Activated naive CD8-positive, alpha-beta T cell (primary cell): Measurements from ENCODE around the gene TSHZ1.

ENCODE experiments used
- H3K27ac Mint-ChIP-seq: one replicate; pipeline ENCODE4 v1.8.0; 2021; ENCODE audit warnings: mixed read lengths
- H3K27me3 Mint-ChIP-seq: one replicate; pipeline ENCODE4 v1.8.0; 2021; ENCODE audit warnings: mixed read lengths
- H3K36me3 Mint-ChIP-seq: one replicate; pipeline ENCODE4 v1.8.0; 2021; ENCODE audit warnings: mixed read lengths
- H3K4me1 Mint-ChIP-seq: one replicate; pipeline ENCODE4 v1.8.0; 2021; ENCODE audit warnings: low read depth, mixed read lengths
- H3K4me3 Mint-ChIP-seq: one replicate; pipeline ENCODE4 v1.8.0; 2021; ENCODE audit warnings: mild to moderate bottlenecking, mixed read lengths
- H3K9me3 Mint-ChIP-seq: one replicate; pipeline ENCODE4 v1.8.0; 2021; ENCODE audit warnings: low read depth, mixed read lengths

Gene TSHZ1

DNA sequence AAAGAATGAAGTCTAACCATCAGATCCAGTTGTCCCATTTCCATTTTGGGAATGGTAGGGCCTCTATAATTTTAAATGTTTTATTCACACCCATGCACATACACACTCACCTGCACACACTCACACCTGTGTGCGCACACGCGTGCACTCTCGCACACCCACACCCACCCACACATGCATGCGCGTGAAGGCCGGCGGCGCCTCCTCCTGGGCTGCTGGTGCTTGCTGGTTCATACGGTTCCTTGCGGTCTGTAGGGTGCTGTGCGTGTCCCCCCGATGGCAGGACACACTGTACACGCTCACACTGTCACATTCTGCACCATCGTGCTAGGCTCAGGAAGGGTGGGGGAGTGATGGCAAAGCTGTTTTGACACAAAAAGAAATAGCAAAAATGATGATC, 63.2 kb downstream of the TSHZ1 start:
- H3K36me3 Mint-ChIP-seq: peaks cover 3% of the 10 kb centered on the region
- H3K27ac Mint-ChIP-seq: no peak overlapping the region
- no peaks in the 10 kb centered on the region for H3K9me3 Mint-ChIP-seq
- peaks cover 72% of the 10 kb centered on the region for H3K4me1 Mint-ChIP-seq
- H3K27me3 Mint-ChIP-seq: no peaks in the 10 kb centered on the region
- H3K4me3 Mint-ChIP-seq: no peak overlapping the region

DNA sequence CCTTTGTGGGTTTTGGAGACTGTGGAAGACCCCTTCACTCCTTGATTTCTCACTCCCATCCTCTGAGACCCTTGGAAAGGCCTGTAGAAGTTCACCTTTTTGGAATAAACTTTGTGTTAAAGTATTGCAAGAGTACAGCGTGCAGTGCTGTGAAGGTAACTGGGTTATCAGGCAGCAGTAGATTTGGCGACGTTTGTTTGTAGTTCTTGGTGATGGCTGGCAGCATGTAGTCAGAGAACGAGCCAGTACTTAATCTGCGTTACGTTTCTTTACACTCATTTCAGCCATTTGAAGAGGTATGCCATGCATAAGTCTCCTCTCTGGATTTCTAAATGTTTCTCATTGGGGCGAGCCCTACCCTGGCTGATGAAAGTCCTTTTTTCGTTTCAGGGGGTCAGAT, 64.6 kb downstream of the TSHZ1 start:
- H3K9me3 Mint-ChIP-seq: no peaks in the 10 kb centered on the region
- no peaks in the 10 kb centered on the region for H3K27me3 Mint-ChIP-seq
- peaks cover 72% of the 10 kb centered on the region for H3K4me1 Mint-ChIP-seq
- no peak overlapping the region for H3K27ac Mint-ChIP-seq
- peaks cover 3% of the 10 kb centered on the region for H3K36me3 Mint-ChIP-seq
- H3K4me3 Mint-ChIP-seq: no peak overlapping the region

DNA sequence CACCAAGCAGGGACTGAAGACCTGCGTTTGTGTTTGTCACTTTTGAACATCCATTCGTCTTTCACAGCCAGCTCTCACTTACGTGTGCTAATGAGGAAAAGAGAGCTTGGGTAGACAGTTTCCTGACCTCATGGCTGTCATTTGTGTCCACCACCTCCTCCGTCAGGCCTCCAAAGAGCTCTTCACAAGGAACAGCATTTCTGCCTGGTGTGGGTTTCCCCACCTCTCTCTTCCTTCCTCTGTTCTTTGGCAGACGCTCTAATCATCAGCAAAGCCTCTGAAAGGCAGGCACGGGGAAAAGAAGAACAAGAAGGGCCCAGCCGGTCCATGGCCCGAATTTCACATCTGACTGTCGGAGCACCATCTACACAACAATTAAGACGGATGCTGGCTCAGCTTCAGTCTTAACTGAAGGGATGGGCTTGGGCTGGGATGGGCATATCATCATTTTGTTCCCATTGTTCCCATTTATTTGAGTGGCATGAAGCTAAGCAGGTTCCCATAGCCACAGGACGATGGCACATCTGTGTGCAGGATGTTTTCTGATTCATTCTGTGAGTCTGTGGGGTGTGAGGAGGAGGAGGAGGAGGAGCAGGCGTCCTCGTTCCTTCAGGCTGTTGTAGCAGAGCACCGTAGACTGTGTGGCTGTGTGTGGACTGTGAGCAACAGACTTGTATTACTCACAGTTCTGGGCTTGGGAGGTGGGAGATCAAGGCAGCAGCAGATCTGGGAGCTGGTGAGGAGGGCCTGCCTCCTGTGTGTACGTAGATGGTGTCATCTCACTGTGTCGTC, 66.4 kb downstream of the TSHZ1 start:
- Mint-ChIP-seq H3K27ac (peak overlapping the region; percentile 13), H3K27me3 (no peaks in the 10 kb centered on the region), H3K9me3 (no peaks in the 10 kb centered on the region), H3K36me3 (peaks cover under 1% of the 10 kb centered on the region), H3K4me1 (peaks cover 63% of the 10 kb centered on the region), H3K4me3 (no peak overlapping the region)

DNA sequence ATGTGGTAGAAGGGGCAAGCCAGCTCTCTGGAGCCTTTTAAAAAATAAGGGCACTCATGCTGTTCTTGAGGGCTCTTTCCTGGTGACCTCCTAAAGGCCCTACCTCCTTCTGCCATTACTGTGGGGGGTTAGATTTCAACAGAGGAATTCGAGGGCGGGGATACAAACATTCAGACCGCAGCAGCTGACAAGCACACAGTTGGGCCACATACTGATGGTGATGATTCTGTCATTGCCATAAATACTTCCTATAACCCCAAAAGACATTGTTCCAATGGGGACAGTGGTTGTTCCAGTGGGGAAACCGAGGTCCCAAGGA, 67.0 kb downstream of the TSHZ1 start:
- Mint-ChIP-seq H3K4me3 (no peak overlapping the region), H3K4me1 (peaks cover 63% of the 10 kb centered on the region), H3K36me3 (peaks cover 3% of the 10 kb centered on the region), H3K27ac (no peak overlapping the region), H3K9me3 (no peaks in the 10 kb centered on the region), H3K27me3 (no peaks in the 10 kb centered on the region)

DNA sequence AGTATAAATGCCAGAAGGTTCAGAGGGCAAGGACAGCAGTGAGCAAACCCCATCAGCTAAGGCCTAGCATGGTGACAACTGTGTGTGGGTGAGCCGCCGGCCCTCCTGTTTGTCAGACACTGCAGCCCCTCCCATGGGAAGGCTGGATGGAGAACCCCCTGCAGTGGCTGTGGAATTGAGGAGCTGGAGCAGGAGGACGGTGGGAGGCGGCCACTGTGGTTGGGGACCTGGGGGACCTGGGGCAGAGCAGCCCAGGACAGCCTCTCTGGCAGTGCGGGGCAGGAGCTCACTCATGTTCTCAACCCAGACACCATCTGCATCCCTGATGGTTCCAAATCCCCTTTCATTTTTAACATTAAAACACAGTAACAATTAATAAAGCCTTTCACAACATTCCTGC, 68.8 kb downstream of the TSHZ1 start:
- H3K27ac Mint-ChIP-seq: peak overlapping the region; percentile 16
- H3K36me3 Mint-ChIP-seq: peaks cover 3% of the 10 kb centered on the region
- H3K4me1 Mint-ChIP-seq: peaks cover 49% of the 10 kb centered on the region

DNA sequence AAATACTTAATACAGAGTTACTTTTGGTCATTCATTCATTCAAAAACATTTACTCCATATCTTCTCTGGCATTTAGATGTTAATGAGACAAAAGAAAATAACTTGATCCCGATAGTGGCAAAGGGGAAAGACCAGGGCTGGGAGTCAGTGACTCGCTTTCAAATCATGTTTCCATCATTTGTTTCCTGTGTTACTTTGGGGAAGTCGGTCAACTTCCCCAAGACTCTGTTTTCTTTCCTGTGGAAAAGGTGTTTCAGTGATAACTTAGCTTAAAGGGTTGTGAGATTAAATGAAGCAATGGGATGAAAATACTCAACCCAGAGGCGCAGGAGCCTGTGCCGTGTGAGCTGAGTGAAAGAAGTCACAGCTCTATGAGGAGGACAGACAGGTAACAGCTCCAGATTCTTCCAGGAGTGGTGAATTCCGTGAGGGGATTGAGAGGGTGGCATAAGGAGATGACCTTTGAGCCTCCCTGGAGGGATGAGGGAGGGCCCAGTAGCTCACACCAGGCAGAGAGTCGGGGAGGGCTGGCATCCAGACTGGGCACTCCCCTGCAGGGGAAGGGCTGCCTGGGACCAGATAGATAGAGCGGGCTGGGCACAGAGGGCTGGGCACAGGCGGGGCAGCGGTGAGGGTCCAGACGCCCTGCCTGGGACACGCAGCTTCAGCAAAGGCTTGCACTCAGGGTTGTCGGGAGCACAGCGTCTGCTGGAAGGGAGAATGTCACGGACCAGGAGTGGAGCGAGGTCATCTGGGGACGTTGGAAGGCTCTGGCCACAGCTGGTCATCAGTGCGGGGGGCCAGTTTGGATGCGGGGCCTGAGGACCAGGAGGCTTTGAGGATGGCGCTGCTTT, 70.1 kb downstream of the TSHZ1 start:
- Mint-ChIP-seq H3K4me1 (peaks cover 41% of the 10 kb centered on the region), H3K4me3 (no peak overlapping the region), H3K9me3 (no peaks in the 10 kb centered on the region), H3K36me3 (peaks cover 9% of the 10 kb centered on the region), H3K27ac (peak overlapping the region; percentile 61), H3K27me3 (no peaks in the 10 kb centered on the region)

More for the DNA sequence above, 68.8 kb downstream of the TSHZ1 start:
- Mint-ChIP-seq H3K4me3 (no peak overlapping the region), H3K9me3 (no peaks in the 10 kb centered on the region), H3K27me3 (no peaks in the 10 kb centered on the region)

DNA sequence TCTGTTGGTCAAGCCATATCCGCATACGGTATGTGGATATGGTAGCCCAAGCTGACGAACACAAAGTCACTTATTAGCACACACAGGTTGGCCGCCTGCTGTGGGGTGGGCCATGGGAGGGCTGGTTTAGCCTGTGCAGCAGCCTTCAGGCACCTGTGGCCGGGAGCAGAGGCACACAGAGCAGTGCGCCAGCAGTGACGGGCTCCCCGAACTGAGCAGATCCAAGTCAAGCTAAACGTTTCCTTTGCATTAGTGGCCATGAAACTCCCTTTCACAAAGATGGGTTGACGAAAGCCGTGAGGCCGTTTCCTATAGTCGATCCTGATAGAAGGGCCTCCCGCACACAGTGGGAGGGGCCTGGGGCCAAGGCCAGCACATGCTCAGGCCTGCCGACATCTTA, 72.1 kb downstream of the TSHZ1 start:
- Mint-ChIP-seq H3K36me3 (peaks cover 11% of the 10 kb centered on the region), H3K4me3 (no peak overlapping the region), H3K9me3 (no peaks in the 10 kb centered on the region), H3K4me1 (peaks cover 22% of the 10 kb centered on the region), H3K27me3 (no peaks in the 10 kb centered on the region), H3K27ac (no peak overlapping the region)

DNA sequence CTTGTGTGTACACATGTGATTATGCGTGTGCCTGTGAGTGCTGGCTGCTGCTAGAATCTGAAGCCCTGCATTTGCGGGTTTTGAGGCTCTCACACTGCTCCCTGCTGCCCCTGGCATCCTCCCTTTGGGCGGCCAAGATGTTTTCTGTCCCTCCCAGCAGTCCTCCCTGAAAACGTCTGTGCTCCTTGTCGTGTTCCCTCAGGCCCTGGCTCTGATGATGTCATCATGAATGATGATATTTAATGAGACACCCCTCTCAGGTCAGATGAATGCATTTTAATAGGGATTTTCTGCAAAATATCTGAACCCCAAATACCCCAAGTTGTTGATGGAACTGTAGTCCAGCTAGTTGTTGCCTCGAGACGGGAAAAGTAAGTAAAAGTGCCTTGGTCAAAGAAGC, 73.1 kb downstream of the TSHZ1 start:
- Mint-ChIP-seq H3K4me1 (peaks cover 23% of the 10 kb centered on the region), H3K4me3 (no peak overlapping the region), H3K36me3 (peaks cover 14% of the 10 kb centered on the region), H3K27me3 (no peaks in the 10 kb centered on the region), H3K9me3 (no peaks in the 10 kb centered on the region), H3K27ac (no peak overlapping the region)

DNA sequence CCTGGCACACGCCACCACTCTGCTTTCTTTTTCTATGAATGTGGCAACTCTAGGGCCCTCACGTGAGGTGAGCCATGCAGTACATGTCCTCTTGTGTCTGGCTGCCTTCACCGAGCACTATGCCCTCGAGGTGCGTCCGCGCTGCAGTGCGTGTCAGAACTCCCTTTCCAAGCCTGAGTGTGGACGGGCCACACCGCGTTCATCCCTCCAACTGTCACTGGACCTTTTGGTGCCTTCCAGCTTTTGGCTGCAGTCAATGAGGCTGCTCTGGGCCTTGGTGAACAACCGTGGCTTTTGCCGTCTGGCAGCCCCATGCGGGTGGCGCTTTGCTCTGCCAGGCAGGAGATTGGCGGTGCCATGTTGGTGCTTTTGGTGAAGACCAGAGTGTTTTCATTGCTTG, 74.0 kb downstream of the TSHZ1 start:
- H3K36me3 Mint-ChIP-seq: peaks cover 14% of the 10 kb centered on the region
- no peaks in the 10 kb centered on the region for H3K9me3 Mint-ChIP-seq
- no peaks in the 10 kb centered on the region for H3K27me3 Mint-ChIP-seq
- H3K4me3 Mint-ChIP-seq: no peak overlapping the region
- H3K4me1 Mint-ChIP-seq: peaks cover 18% of the 10 kb centered on the region
- H3K27ac Mint-ChIP-seq: peak overlapping the region; percentile 67

DNA sequence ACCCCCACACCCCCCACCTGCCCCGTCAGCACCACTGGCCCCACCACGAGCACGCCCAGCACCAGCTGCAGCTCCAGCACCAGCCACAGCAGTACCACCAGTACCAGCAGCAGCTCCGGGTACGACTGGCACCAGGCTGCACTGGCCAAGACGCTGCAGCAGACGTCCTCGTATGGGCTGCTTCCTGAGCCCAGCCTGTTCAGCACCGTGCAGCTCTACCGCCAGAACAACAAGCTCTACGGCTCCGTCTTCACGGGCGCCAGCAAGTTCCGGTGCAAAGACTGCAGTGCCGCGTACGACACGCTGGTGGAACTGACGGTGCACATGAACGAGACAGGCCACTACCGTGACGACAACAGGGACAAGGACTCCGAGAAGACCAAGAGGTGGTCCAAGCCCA, 75.3 kb downstream of the TSHZ1 start:
- no peaks in the 10 kb centered on the region for H3K27me3 Mint-ChIP-seq
- H3K36me3 Mint-ChIP-seq: peaks cover 14% of the 10 kb centered on the region
- H3K9me3 Mint-ChIP-seq: no peaks in the 10 kb centered on the region
- no peak overlapping the region for H3K4me3 Mint-ChIP-seq
- no peak overlapping the region for H3K27ac Mint-ChIP-seq
- peaks cover 6% of the 10 kb centered on the region for H3K4me1 Mint-ChIP-seq

DNA sequence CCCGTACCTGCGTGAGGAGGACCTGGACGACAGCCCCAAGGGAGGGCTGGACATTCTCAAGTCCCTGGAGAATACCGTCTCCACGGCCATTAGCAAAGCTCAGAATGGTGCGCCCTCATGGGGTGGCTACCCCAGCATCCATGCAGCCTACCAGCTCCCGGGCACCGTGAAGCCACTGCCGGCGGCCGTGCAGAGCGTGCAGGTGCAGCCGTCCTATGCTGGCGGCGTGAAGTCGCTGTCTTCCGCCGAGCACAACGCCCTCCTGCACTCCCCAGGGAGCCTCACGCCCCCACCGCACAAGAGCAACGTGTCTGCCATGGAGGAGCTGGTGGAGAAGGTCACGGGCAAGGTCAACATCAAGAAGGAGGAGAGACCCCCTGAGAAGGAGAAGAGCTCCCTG, 76.4 kb downstream of the TSHZ1 start:
- Mint-ChIP-seq H3K27ac (no peak overlapping the region), H3K27me3 (no peaks in the 10 kb centered on the region), H3K9me3 (no peaks in the 10 kb centered on the region), H3K4me1 (peaks cover 4% of the 10 kb centered on the region), H3K4me3 (no peak overlapping the region), H3K36me3 (peaks cover 15% of the 10 kb centered on the region)

DNA sequence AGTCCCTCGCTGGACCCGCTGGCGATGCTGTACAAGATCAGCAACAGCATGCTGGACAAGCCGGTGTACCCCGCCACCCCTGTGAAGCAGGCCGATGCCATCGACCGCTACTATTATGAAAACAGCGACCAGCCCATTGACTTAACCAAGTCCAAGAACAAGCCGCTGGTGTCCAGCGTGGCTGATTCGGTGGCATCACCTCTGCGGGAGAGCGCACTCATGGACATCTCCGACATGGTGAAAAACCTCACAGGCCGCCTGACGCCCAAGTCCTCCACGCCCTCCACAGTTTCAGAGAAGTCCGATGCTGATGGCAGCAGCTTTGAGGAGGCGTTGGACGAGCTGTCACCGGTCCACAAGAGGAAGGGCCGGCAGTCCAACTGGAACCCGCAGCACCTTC, 77.1 kb downstream of the TSHZ1 start:
- H3K27me3 Mint-ChIP-seq: no peaks in the 10 kb centered on the region
- H3K4me3 Mint-ChIP-seq: no peak overlapping the region
- peaks cover 13% of the 10 kb centered on the region for H3K36me3 Mint-ChIP-seq
- H3K4me1 Mint-ChIP-seq: peaks cover 2% of the 10 kb centered on the region
- H3K27ac Mint-ChIP-seq: no peak overlapping the region
- no peaks in the 10 kb centered on the region for H3K9me3 Mint-ChIP-seq

DNA sequence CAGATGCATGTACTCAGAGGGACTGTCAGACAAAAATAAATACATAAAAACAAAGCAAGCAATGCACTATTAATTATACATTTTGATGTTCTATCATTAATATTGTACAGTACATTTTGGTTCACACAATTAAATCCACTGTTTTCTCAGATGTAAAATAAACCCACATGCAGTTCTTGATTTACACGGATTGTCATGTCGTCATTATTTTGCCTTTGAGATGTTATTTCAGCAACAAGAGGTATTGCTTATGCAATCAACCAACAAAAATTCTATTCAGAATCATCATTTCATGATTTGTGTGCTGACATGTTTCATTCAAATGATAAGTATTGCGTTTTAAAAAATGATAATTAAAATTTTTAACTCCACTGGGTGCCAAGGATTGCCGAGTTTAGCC, 79.2 kb downstream of the TSHZ1 start:
- Mint-ChIP-seq H3K4me3 (no peak overlapping the region), H3K36me3 (peaks cover 11% of the 10 kb centered on the region), H3K4me1 (peaks cover 2% of the 10 kb centered on the region), H3K9me3 (no peaks in the 10 kb centered on the region), H3K27me3 (no peaks in the 10 kb centered on the region), H3K27ac (no peak overlapping the region)

DNA sequence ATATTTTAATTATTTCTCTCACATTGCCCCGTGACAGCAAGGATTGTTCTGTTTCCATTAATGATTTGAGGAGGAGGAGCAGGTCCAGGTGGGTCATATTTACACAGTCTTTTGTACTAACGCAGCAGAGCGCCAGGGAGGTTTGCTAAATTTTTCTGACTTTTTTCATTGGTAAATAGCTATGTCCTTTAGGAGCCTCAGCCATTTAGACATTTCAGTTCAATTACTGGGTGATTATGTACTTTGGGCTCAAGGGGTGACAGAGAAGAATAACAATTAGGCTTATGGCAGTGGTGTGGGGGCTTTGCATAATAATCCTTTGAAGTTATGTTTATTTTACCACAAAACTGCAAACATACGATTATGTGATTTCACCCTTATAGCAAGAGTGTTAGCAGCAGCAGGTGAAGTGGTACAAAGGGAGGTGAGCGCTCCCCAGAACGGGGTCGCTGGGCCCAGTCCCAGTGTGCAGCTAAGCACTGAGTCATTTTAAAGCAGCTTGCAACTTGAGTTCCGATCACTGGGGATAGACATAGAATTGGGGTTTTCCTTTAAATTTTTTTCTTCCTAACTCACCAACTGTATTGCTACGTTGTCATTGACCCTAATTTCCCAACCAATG, 80.3 kb downstream of the TSHZ1 start:
- peaks cover 7% of the 10 kb centered on the region for H3K36me3 Mint-ChIP-seq
- H3K27me3 Mint-ChIP-seq: no peaks in the 10 kb centered on the region
- peaks cover 2% of the 10 kb centered on the region for H3K4me1 Mint-ChIP-seq
- H3K9me3 Mint-ChIP-seq: no peaks in the 10 kb centered on the region
- H3K27ac Mint-ChIP-seq: no peak overlapping the region
- no peak overlapping the region for H3K4me3 Mint-ChIP-seq

DNA sequence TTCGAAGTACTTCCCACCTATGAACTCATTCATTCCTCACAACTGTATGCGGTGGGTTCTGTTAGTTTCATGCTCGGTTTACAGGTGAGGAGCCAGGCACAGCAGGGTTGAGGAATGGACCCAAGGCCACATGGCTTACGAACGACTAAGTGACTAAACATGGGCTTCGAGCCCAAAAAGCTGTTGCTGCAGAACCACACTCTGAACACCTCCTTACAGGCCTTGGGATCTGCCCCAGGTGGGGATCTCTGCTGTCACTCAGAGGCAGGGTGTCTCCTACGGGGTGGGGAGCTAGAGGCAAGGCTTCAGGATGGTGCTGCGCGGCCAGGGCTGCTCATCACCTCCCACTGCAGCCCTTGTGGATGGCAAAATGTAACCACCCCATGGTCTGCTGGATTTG, 80.9 kb downstream of the TSHZ1 start:
- Mint-ChIP-seq H3K27ac (no peak overlapping the region), H3K4me1 (peaks cover 2% of the 10 kb centered on the region), H3K27me3 (no peaks in the 10 kb centered on the region), H3K36me3 (peaks cover 7% of the 10 kb centered on the region), H3K4me3 (no peak overlapping the region), H3K9me3 (no peaks in the 10 kb centered on the region)
